GM21390 (cell line): ENCODE results near the gene RXRA.

Experiments
- ATAC-seq: cut with Tn5 transposase; IDR thresholded peaks from one replicate; pipeline ENCODE4 v1.9.1; 2021; ENCODE audit not compliant: unreplicated experiment

The RXRA gene

GRCh38 chr9:134366223-134367031 is 40.2 kb downstream of the RXRA start:
- ATAC-seq = no peak

- no peak for ATAC-seq
These were observed 40.8 kb downstream of the RXRA start for GRCh38 chr9:134367061-134367460.

GRCh38 chr9:134367791-134368490 is 41.7 kb downstream of the RXRA start:
- ATAC-seq = no peak

GRCh38 chr9:134368571-134368970 is 42.3 kb downstream of the RXRA start:
- ATAC-seq = no peak

- no peak for ATAC-seq
These were observed 43.4 kb downstream of the RXRA start for GRCh38 chr9:134369416-134370212.

- no peak for ATAC-seq
These were observed 43.9 kb downstream of the RXRA start for GRCh38 chr9:134370213-134370492.

GRCh38 chr9:134370638-134371037 is 44.4 kb downstream of the RXRA start:
- ATAC-seq = no peak

GRCh38 chr9:134371731-134372130 is 45.5 kb downstream of the RXRA start:
- ATAC-seq = no peak

GRCh38 chr9:134372581-134373267 is 46.5 kb downstream of the RXRA start:
- no peak for ATAC-seq

- no peak for ATAC-seq
These were observed 47.0 kb downstream of the RXRA start for GRCh38 chr9:134373269-134373668.

- no peak for ATAC-seq
These were observed 47.7 kb downstream of the RXRA start for GRCh38 chr9:134373953-134374300.

- no peak for ATAC-seq
These were observed 48.2 kb downstream of the RXRA start for GRCh38 chr9:134374301-134375010.

GRCh38 chr9:134375011-134375390 is 48.7 kb downstream of the RXRA start:
- ATAC-seq = no peak

- no peak for ATAC-seq
These were observed 49.5 kb downstream of the RXRA start for GRCh38 chr9:134375430-134376385.

GRCh38 chr9:134376386-134377142 is 50.3 kb downstream of the RXRA start:
- no peak for ATAC-seq

- no peak for ATAC-seq
These were observed 50.9 kb downstream of the RXRA start for GRCh38 chr9:134377143-134377484.

GRCh38 chr9:134377976-134378375 is 51.7 kb downstream of the RXRA start:
- ATAC-seq = no peak

- ATAC-seq = no peak
These were observed 52.7 kb downstream of the RXRA start for GRCh38 chr9:134378901-134379338.

- ATAC-seq = no peak
These were observed 53.6 kb downstream of the RXRA start for GRCh38 chr9:134379831-134380365.
